GM12878 (cell line): ENCODE measurements around the gene UNC93A. TPM values are rescaled to one million over a fixed set of nuclear protein-coding genes. Genes with fewer than 3 reads are reported as not detected.

Source experiments
- ATAC-seq: fragments of 200-7000 bp; cut with Tn5 transposase; 3 replicates; pipeline ENCODE4 v1.9.1; 2020; ENCODE audit warnings: mild to moderate bottlenecking, moderate library complexity
- BruUV-seq: library from RNA; stranded (reverse); fragments of 400-500 nt; replicated peaks from 2 replicates; lab custom pipeline; 2021; lab: Mats Ljungman, UMichigan
- CTCF ChIA-PET: fragments of 300-600 bp; sonication (Branson Sonifier 250); formaldehyde crosslinking; extraction: SDS; loops from one replicate; lab custom pipeline; 2021; ENCODE audit warnings: inconsistent platforms; lab: Yijun Ruan, JAX
- POLR2A ChIA-PET: fragments of 350-600 bp; formaldehyde crosslinking; extraction: SDS; loops from one replicate; lab custom pipeline; 2021; ENCODE audit warnings: inconsistent platforms; lab: Charles Lee
- RAD21 ChIA-PET: fragments of 300-600 bp; sonication (Branson Sonifier 250); formaldehyde crosslinking; loops from one replicate; lab custom pipeline; 2023; ENCODE audit warnings: antibody characterized with exemption; ENCODE audit not compliant: unreplicated experiment; lab: Charles Lee
- SMC1A ChIA-PET: fragments of 300-600 bp; sonication (Branson Sonifier 250); formaldehyde crosslinking; loops from one replicate; lab custom pipeline; 2023; ENCODE audit not compliant: unreplicated experiment, uncharacterized antibody; lab: Charles Lee
- DNase-seq: peaks from one replicate; pipeline ENCODE4 v3.0.0-alpha.2; 2011; ENCODE audit warnings: low read depth, low spot score
- FAIRE-seq: peaks from 3 replicates; lab custom pipeline; 2011; peaks lifted over from hg19 to GRCh38; lab: Jason Lieb, UNC
- H2AFZ ChIP-seq: 2 replicates; pipeline ENCODE4 v1.6.0; 2011; ENCODE audit warnings: low read depth, low read length, control low read depth; ENCODE audit not compliant: control insufficient read depth
- H3K27ac ChIP-seq: 2 replicates; pipeline ENCODE4 v1.5.1; 2011; ENCODE audit warnings: control low read depth; ENCODE audit not compliant: control insufficient read depth, insufficient read depth
- H3K27me3 ChIP-seq, 2 experiments: replicated peaks in 1 of 2; 2 replicates each; pipeline versions ENCODE4 v1.6.0 to v1.6.1; 2011; ENCODE audit warnings: low read length in 1 of 2; ENCODE audit not compliant: control insufficient read depth in 2 of 2, insufficient read depth in 2 of 2
- H3K36me3 ChIP-seq, 2 experiments: 2 replicates each; pipeline ENCODE4 v1.5.1; 2011; ENCODE audit warnings: low read length in 1 of 2; ENCODE audit not compliant: control insufficient read depth in 2 of 2, insufficient read depth in 2 of 2
- H3K4me1 ChIP-seq: 2 replicates; pipeline ENCODE4 v1.6.1; 2011; ENCODE audit warnings: mild to moderate bottlenecking, low read length, moderate library complexity, mixed read lengths; ENCODE audit not compliant: control insufficient read depth, insufficient read depth
- H3K4me2 ChIP-seq: 2 replicates; pipeline ENCODE4 v1.6.0; 2011; ENCODE audit warnings: control low read depth; ENCODE audit not compliant: control insufficient read depth, insufficient read depth
- H3K4me3 ChIP-seq: fragments of 200-600 bp; sonication (generic); 2 replicates; pipeline ENCODE4 v1.5.1; 2016
- H3K79me2 ChIP-seq: 2 replicates; pipeline ENCODE4 v1.6.0; 2011; ENCODE audit warnings: low read length; ENCODE audit not compliant: control insufficient read depth, insufficient read depth
- H3K9ac ChIP-seq: 2 replicates; pipeline ENCODE4 v1.8.0; 2011; ENCODE audit warnings: low read length, control low read depth, mixed read lengths; ENCODE audit not compliant: control insufficient read depth, insufficient read depth
- H3K9me3 ChIP-seq: replicated peaks from 3 replicates; pipeline ENCODE4 v1.5.1; 2011; ENCODE audit warnings: mild to moderate bottlenecking, low read length; ENCODE audit not compliant: control insufficient read depth, insufficient read depth
- H4K20me1 ChIP-seq: 2 replicates; pipeline ENCODE4 v1.6.0; 2011; ENCODE audit not compliant: control insufficient read depth, insufficient read depth
- CBX5 ChIP-seq: sonication (generic); IDR thresholded peaks from 2 replicates; pipeline ENCODE4 v1.6.1; 2016; ENCODE audit warnings: low read depth, moderate library complexity, mild to moderate bottlenecking, inconsistent platforms
- NFXL1 ChIP-seq: fragments of 450-650 bp; IDR thresholded peaks from 2 replicates; pipeline ENCODE4 v1.6.1; 2017; ENCODE audit warnings: antibody characterized with exemption, mild to moderate bottlenecking, borderline replicate concordance
- NR2F1 ChIP-seq: fragments of 450-650 bp; conservative IDR thresholded peaks from 2 replicates; pipeline ENCODE4 v1.6.1; 2017; ENCODE audit warnings: mild to moderate bottlenecking
- SMAD5 ChIP-seq: IDR thresholded peaks from 2 replicates; pipeline ENCODE4 v1.6.1; 2016; ENCODE audit warnings: antibody characterized with exemption, low read depth
- SP1 ChIP-seq: IDR thresholded peaks from one replicate; pipeline ENCODE4 v1.6.1; 2011; ENCODE audit warnings: low read depth, low read length
- SRF ChIP-seq, 2 experiments: IDR thresholded peaks; 2 replicates each; pipeline ENCODE4 v1.6.1; 2011; ENCODE audit warnings: low read depth in 2 of 2, low read length in 2 of 2, mild to moderate bottlenecking in 1 of 2, moderate library complexity in 1 of 2
- SUZ12 ChIP-seq: fragments of 200-600 bp; sonication (generic); IDR thresholded peaks from one replicate; pipeline ENCODE4 v1.6.1; 2018; ENCODE audit warnings: antibody characterized with exemption, mild to moderate bottlenecking; ENCODE audit not compliant: unreplicated experiment
- ZNF207 ChIP-seq: fragments of 450-650 bp; IDR thresholded peaks from 2 replicates; pipeline ENCODE4 v1.6.1; 2014; ENCODE audit warnings: antibody characterized with exemption, mild to moderate bottlenecking, borderline replicate concordance
- WGBS: methylation state at CpG from one replicate; pipeline ENCODE4 v1.1.6; 2016; ENCODE audit warnings: low lambda C conversion rate; ENCODE audit not compliant: insufficient replicate concordance, insufficient coverage; ENCODE audit errors: missing lambda C conversion rate; 5-methylcytosine and 5-hydroxymethylcytosine counted together
- in situ Hi-C: fragments of 300-500 bp; cut with MboI; formaldehyde crosslinking; loops from 9 replicates; pipeline ENCODE4 v1.14.3; 2018; ENCODE audit warnings: mixed read lengths
- intact Hi-C: fragments of 100-400 bp; cut with micrococcal nuclease; formaldehyde crosslinking; loops from one replicate; pipeline ENCODE4 v1.14.2; 2022; ENCODE audit not compliant: unreplicated experiment
- polyA plus RNA-seq, 11 experiments: library from polyadenylated mRNA; depleted of rRNA in 4 of 11; unstranded in 6 of 11; stranded (reverse) in 5 of 11; fragments of >200 nt; fragmentation: Nextera tagmentation in 4 of 11; fragmentation: Illumina TruSeq in 1 of 11; extraction: Ambion mirVana in 4 of 11; extraction: Trizol in 1 of 11; gene quantifications; 1 replicate in 1 of 11; 2 replicates in 10 of 11; pipeline versions ENCODE4 v1.2.1 to v1.2.3, GENCODE V29; 2011 to 2016; ENCODE audit warnings: inconsistent platforms in 2 of 11, missing spikeins in 2 of 11, low read depth in 1 of 11
- total RNA-seq, 4 experiments: library from RNA; depleted of rRNA in 3 of 4; stranded (reverse); fragments of >200 nt in 3 of 4; fragmentation: Illumina TruSeq in 1 of 4; extraction: Trizol in 1 of 4; gene quantifications; 2 replicates each; pipeline versions ENCODE4 v1.2.1 to v1.2.3, GENCODE V29; 2013 to 2021
- TF ChIP-seq, protein P1 (sequence below): IDR thresholded peaks from 2 replicates; pipeline ENCODE4 v1.6.1; 2011; ENCODE audit warnings: low read depth, mild to moderate bottlenecking, low read length, moderate library complexity, borderline replicate concordance; ENCODE audit errors: extremely low read depth
- TF ChIP-seq, protein P2 (sequence below): fragments of 450-650 bp; formaldehyde crosslinking; IDR thresholded peaks from 2 replicates; pipeline ENCODE4 v1.4.0; 2020; ENCODE audit warnings: mild to moderate bottlenecking, moderate library complexity
- TF ChIP-seq, protein P3 (sequence below): fragments of 450-650 bp; IDR thresholded peaks from 2 replicates; pipeline ENCODE4 v1.6.1; 2016; ENCODE audit warnings: mild to moderate bottlenecking, moderate library complexity, borderline replicate concordance

UNC93A gene
- total and polyA plus RNA-seq, 10 of the 15 experiments (the other 5 are each of a cell fraction or from before 2014, with no cell fraction given) = 0.37 TPM; not detected in 9

DNA sequence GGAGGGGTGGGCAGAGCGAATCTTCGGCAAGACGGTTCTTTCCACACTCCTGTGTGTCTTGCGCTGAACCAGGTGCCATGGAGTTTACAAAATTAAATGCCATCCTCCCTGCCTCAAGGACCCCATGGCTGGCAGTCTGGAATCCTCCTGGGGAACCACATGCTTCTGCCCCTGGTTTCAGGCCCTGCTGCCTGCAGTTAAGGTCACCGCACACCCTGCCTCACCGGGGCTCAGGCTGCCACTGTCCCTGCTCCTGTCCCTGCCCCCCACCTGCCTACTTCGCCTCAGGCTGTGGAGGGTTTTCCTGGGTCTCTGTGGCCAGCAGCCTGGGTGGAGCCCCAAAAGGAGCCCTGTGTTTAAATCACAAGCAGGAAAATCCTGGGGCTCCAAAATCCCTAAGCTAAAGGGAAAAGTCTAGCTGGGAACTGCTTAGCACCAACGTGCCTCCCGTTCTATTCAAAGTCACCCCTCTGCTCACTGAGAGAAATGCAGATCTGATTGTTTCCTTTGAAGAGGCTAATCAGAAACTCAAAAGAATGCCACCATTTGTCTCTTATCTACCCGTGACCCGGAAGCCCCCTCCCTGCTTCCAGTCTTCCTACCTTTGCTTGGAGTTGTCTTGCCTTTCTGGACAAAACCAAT is 23.2 kb downstream of the UNC93A start:
- FAIRE-seq = no peak
- SMC1A ChIA-PET = no interaction called here
- Histone ChIP-seq H4K20me1 (no peaks in the 10 kb centered on the region), H3K27me3 (no peaks in the 10 kb centered on the region; a peak in 2 of 4 replicates)
- in situ Hi-C loops = no loop called here
- TF ChIP-seq SMAD5 (no peak), SRF (IDR thresholded peaks at IDR 0.05; ENCODE audit: low read depth in 2 of 2, low read length in 2 of 2) (no peak), NFXL1 (no peak), CBX5 (no peak), ZNF207 (no peak), NR2F1 (no peak), SP1 (no peak), SUZ12 (no peak)
- TF ChIP-seq, protein P1, sequence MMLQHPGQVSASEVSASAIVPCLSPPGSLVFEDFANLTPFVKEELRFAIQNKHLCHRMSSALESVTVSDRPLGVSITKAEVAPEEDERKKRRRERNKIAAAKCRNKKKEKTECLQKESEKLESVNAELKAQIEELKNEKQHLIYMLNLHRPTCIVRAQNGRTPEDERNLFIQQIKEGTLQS = no peak
- TF ChIP-seq, protein P2, sequence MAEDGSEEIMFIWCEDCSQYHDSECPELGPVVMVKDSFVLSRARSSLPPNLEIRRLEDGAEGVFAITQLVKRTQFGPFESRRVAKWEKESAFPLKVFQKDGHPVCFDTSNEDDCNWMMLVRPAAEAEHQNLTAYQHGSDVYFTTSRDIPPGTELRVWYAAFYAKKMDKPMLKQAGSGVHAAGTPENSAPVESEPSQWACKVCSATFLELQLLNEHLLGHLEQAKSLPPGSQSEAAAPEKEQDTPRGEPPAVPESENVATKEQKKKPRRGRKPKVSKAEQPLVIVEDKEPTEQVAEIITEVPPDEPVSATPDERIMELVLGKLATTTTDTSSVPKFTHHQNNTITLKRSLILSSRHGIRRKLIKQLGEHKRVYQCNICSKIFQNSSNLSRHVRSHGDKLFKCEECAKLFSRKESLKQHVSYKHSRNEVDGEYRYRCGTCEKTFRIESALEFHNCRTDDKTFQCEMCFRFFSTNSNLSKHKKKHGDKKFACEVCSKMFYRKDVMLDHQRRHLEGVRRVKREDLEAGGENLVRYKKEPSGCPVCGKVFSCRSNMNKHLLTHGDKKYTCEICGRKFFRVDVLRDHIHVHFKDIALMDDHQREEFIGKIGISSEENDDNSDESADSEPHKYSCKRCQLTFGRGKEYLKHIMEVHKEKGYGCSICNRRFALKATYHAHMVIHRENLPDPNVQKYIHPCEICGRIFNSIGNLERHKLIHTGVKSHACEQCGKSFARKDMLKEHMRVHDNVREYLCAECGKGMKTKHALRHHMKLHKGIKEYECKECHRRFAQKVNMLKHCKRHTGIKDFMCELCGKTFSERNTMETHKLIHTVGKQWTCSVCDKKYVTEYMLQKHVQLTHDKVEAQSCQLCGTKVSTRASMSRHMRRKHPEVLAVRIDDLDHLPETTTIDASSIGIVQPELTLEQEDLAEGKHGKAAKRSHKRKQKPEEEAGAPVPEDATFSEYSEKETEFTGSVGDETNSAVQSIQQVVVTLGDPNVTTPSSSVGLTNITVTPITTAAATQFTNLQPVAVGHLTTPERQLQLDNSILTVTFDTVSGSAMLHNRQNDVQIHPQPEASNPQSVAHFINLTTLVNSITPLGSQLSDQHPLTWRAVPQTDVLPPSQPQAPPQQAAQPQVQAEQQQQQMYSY (CRISPR knock-in tag) = no peak
- TF ChIP-seq, protein P3, sequence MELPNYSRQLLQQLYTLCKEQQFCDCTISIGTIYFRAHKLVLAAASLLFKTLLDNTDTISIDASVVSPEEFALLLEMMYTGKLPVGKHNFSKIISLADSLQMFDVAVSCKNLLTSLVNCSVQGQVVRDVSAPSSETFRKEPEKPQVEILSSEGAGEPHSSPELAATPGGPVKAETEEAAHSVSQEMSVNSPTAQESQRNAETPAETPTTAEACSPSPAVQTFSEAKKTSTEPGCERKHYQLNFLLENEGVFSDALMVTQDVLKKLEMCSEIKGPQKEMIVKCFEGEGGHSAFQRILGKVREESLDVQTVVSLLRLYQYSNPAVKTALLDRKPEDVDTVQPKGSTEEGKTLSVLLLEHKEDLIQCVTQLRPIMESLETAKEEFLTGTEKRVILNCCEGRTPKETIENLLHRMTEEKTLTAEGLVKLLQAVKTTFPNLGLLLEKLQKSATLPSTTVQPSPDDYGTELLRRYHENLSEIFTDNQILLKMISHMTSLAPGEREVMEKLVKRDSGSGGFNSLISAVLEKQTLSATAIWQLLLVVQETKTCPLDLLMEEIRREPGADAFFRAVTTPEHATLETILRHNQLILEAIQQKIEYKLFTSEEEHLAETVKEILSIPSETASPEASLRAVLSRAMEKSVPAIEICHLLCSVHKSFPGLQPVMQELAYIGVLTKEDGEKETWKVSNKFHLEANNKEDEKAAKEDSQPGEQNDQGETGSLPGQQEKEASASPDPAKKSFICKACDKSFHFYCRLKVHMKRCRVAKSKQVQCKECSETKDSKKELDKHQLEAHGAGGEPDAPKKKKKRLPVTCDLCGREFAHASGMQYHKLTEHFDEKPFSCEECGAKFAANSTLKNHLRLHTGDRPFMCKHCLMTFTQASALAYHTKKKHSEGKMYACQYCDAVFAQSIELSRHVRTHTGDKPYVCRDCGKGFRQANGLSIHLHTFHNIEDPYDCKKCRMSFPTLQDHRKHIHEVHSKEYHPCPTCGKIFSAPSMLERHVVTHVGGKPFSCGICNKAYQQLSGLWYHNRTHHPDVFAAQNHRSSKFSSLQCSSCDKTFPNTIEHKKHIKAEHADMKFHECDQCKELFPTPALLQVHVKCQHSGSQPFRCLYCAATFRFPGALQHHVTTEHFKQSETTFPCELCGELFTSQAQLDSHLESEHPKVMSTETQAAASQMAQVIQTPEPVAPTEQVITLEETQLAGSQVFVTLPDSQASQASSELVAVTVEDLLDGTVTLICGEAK = no peak
- TF ChIP-seq, all 136 proteins: peak for 0
- no peaks in the 10 kb centered on the region for H3K36me3 ChIP-seq
- no peak overlapping the region for H3K4me3 ChIP-seq
- H3K79me2 ChIP-seq = no peaks in the 10 kb centered on the region
- ATAC-seq (no peak), DNase-seq (no peak)
- CTCF ChIA-PET = no interaction called here
- no peak overlapping the region for H2AFZ ChIP-seq
- no peaks in the 10 kb centered on the region for H3K9me3 ChIP-seq
- intact Hi-C loops = no loop called here
- no peak overlapping the region for H3K9ac ChIP-seq
- no TSS peak for BruUV-seq
- POLR2A ChIA-PET = no interaction called here
- RAD21 ChIA-PET = no interaction called here
- no peak overlapping the region for H3K4me2 ChIP-seq
- no peak overlapping the region for H3K27ac ChIP-seq
- no peaks in the 10 kb centered on the region for H3K4me1 ChIP-seq
- 38% methylated on average over 11 of the region's 11 CpGs for WGBS
